Right kidney (tissue), 1 donor: ENCODE data around the gene EFNA2.
"Not testable (repeated sequence)": the region's sequence is repeated elsewhere in the genome, so short reads cannot be mapped to it uniquely, and the experiment has no call there.

Experiments used
- DNase-seq: peaks from one replicate; pipeline ENCODE4 v3.0.0-alpha.2; 2016

EFNA2 gene

DNA sequence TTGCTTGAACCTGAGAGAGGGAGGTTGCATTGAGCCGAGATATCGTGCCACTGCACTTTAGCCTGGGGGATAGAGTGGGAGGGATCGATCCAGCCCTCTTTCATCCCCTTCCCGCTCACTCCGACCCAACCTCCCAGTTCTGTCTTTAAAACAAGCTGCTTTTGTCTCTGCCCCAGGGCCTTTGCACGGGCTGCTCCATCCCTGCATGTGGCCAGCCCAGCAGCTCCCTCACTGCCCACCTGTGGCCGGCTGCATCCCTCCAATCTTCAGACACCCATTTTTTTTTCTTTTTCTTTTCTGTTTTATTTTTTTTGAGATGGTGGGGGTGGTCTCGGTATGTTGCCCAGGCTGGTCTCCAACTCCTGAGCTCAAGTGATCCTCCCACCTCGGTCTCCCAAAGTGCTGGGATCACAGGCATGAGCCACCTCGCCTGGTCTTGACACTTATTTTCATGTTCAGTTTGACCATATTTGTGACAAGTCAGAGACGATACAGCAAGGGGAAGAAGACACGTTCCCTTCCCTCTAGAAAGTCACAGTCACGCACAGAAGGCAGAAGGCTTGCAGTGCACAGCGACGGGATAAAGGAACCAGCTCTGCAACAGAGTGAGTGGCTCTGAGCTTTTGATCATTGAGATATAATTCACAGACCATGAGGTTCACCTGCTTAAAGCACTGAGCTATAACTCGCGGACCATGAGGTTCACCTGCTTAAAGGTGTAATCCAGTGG, 31.8 kb downstream of the EFNA2 start:
- DNase-seq: no peak

DNA sequence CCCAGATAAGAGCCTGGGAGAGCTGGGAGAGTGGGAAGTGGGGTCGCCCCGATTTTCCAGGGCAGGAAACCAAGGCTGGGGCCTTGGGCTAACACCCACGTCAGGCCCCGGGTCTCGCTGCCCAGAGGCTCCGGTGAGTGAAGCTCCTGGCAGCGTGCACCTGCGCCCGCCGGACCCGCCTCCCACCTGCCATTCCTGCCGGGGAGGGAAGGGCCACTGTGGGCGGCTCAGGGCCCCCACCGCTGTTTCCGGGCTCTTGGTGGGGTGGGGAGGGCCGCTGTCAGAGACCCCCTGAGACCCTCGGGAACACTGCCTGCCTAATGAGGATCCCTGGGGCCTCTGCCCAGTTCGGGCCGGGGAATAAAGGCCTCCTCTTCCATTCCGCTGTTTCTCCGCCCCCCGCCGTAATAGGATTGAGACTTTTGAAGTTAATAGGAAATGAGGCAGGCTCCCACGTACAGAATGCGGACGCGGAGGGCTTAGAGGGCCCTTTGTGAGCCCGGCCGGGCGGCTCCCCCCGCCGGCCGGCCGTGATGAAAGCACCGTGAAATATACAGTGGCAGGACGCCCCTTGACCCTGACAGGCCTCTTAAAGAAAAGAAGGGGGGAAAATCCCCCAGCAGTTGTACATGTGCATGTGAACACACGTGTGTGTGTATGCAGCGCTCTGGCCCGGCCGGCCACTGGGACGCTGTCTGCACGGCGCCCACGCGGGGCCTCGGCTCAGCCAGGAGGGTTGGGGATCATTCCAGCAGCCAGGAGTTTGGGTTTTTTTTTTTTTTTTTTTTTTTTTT, 33.2 kb downstream of the EFNA2 start:
- no peak for DNase-seq

DNA sequence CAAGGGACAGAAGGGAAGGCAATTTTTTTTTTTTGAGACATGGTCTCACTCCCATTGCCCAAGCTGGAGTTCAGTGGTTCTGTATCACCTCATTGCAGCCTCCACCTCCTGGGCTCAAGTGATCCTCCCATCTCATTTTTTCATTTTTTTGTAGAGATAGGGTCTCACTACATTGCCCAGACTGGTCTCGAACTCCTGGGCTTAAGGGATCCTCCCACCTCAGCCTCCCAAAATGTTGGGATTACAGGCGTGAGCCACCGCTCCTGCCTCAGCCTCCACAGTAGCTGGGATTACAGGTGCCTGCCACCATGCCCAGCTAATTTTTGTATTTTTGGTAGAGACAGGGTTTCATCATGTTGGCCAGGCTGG, 34.6 kb downstream of the EFNA2 start:
- DNase-seq: not testable (repeated sequence)

DNA sequence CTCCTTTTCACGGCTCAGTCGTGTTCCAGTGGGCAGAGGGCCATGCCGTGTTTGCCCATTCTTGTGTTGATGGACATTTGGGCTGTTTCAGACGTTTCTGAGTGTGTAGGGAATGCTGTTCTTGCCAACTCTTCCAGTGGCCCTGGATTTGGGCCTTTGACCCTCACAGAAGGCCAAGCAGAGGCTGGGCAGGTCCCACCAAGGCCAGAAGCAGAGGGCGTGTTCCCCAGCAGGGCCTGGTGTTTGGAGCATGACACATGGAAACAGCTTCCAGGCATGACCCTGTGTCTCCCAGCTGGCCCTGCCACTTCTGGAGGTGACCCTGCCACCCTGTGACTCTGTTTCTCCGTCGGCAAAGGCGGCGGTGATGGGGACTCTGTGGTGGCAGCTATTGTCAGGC, 35.9 kb downstream of the EFNA2 start:
- DNase-seq: no peak

DNA sequence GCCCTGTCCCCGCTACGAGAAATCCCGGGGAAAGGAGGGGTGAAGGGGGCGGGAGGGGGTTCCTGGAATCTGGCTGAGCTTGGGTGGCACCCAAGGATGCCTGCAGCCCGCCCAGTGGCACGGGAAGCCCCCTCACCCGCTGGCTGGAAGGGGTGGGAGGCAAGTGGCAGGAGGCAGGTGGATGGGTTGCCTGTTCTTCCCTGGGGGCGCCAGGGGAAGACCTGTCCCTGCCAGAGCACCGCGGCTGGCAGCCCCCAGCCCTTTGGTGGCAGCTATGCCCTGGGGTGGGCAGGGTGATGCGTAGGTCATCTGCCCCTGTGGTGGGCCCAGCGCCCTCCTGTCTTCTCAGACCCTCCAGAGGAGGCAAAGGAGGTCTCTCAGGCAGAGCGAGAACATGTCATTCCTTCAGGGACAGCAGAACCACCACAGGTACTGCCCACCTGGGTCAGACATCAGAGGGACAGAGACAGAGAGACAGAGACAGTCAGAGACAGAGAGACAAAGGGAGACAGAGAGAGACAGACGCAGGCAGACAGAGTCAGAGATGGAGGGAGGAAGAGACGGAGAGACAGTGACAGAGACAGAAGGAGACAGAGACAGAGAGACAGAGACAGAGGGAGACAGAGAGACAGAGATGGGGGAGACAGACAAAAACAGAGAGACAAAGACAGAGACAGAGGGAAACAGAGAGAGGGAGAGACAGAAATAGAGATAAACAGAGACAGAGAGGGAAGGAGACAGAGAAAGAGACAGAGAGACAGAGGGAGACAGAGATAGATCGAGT, 36.7 kb downstream of the EFNA2 start:
- no peak for DNase-seq

DNA sequence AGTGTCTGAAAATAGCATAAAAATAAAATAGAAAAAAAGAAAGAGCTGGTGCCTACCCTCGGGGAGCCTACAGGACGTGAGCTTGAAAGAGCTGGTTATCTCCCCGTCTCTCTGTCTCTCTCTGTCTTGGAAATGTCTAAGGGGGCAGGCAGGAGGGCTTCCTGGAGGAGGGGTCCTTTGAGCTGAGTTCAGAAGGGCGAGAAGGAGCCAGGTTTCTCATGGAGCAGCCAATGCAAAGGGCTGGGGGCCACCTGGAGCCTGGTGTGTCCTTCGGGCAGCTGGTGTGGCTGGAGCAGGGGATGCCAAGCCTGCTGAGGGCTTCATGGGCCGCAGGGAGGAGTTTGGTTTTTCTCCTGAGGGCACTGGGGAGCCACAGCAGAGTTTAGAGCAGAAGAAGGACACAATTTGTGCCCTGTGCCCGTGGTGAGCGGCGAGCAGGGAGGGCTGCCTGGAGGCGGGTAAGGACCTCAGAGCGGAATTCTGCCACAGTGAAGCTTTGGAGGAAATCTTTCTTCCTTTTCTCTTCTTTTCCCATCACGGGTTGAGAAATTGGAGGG, 38.7 kb downstream of the EFNA2 start:
- DNase-seq: no peak

DNA sequence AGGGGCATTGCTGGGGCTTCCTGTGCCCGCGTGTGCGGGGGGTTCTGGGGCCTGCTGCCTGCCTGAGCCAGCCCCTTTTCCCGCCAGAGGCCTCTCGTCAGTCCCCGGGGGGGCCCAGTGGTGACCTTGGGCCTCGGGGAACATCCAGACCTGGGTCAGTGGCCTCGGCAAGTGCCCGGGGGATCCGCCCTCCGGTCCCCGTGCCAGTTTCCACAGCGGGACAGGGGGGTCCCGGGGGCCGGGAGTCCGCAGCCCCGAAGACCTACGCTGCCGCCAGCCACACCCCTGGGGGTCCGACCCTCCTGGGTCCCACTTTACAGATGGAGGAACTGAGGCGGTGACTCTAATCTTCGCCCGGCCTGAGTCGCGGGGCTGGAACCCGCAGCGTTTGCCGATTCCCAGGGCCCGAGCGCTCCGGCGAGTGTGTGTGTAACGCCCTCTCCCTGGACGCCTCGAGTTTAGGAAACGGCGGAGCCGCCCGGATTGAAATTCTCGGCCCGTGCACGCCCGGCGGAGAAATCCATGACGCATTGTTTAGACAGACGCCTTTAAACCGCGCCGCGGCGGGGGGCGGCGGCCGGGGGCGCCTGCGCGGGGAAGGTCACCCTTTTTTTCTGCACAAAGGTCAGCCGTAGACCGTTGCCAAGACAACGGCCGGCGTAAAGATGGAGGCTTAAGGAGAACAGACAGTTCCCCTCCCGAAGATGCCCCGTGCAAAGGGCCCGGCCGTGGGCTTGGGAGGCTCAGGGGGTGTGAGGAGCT, 39.3 kb downstream of the EFNA2 start:
- peak; percentile 70 for DNase-seq

DNA sequence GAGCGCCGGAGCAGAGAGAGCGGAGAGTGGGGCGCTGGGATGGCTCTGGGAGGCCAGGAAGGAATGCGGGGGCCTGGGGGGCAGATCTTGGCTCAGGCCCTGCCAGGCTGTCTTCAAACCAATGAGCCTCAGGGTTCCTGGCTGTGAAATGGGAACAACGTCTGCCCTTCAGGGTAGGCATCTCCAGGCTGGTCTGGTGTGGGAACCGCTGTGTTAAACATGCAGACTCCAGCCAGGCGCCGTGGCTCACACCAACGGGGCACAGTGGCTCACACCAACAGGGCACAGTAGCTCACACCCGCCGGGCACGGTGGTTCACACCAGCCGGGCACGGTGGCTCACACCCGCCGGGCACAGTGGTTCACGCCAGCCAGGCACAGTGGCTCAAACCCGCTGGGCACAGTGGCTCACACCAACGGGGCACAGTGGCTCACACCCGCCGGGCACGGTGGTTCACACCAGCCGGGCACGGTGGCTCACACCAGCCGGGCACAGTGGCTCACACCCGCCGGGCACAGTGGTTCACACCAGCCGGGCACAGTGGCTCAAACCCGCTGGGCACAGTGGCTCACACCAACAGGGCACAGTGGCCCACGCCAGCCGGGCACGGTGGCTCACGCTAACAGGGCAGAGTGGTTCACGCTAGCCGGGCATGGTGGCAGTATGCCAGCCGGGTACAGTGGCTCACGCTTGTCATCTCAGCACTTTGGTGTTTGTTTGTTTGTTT, 40.1 kb downstream of the EFNA2 start:
- DNase-seq: no peak

DNA sequence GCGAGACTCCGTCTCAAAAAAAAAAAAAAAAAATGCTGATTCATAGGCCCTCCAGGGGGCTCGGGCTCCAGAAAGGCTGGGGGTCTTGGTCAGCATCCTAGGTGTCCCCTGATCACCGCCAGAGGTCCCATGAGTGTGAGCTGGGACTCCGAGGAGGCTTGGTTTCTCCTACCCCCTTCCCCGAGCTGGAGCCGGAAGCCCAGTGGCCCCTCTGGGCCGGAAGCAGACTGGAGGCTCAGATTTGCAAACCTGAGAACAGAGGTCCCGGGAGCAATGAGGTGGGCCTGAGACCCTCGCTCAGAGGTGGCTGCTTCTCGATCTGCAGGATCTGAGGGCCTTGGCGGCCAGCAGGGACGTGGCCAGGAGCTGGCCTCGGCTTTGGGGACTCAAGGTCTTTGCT, 41.5 kb downstream of the EFNA2 start:
- DNase-seq: no peak

DNA sequence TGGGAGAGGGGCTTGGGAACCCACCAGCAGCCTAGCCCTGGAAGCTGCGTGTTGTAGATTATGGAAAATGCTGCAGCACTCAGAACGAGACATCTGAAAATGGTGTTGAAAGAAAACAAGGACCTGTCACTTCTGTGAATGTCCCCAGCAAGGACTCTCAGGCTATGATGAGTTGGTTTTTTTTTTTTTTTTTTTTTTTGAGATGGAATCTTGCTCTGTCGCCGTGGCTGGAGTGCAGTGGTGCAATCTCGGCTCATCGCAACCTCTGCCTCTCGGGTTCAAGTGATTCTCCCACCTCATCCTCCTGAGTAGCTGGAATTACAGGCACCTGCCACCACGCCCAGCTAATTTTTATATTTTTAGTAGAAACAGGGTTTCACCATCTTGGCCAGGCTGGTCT, 46.5 kb downstream of the EFNA2 start:
- DNase-seq: not testable (repeated sequence)

DNA sequence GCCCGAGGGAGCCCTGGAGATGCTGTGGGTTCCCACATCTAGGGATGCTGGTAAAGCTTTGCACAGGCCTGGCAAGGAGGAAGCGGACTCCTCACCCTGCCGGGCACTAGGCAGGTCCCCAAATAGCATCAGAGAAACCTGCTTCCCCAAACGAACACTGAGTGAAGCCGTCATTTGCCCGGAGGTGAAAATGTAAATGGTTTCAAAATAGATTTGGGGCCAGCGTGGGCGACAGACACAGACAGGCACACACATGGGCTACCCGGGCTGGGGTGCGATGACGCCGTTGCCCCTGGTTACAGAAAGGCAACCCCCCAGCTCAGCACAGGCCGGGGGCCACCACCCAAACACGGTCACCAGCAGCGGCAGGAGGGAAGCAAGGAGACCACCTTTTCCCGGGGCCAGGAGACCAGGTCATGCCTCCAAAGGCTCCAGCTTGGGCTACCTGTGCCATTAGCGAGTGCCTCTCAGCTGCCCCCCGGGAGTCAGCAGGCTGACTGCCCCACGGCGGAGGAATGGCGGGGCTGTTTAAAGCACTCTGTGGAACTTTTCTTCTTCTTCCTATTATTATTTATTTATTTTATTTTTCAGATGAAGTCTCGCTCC, 50.5 kb downstream of the EFNA2 start:
- no peak for DNase-seq

DNA sequence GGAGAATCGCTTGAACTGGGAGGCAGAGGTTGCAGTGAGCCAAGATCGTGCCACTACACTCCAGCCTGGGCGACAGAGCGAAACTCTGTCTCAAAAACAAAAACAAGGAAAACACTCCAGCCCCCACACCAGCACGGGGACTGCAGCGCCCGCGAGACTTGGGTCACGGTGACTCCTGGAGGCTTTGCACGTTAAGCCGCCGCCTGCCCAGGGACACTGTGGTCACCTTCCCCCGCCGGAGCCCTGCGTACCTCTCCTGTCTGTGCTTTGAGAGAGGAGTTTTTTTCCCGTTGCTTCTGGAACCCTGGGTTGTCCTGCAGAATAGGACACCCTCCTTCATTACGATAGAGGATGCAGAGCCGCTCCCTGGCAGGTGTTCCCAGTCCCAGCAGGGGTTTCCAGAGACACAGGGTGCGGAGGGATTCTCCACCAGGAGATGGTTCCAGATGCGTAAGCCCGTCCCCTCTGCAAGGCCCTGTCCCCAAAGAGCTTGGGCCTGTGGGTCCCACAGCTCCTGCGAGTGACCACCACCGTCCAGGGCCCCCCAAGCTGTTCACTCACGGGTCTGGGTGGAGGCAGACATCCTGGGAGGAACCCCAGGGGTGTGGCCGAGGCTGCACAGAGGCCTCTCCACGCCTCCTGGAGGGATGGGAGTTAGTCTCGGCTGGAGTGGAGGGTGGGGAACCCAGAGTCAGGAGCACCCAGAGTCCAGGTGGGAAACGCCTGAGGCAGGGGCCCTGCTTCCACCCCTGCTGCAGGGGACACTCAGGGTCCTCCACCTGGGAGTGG, 55.2 kb downstream of the EFNA2 start:
- no peak for DNase-seq

DNA sequence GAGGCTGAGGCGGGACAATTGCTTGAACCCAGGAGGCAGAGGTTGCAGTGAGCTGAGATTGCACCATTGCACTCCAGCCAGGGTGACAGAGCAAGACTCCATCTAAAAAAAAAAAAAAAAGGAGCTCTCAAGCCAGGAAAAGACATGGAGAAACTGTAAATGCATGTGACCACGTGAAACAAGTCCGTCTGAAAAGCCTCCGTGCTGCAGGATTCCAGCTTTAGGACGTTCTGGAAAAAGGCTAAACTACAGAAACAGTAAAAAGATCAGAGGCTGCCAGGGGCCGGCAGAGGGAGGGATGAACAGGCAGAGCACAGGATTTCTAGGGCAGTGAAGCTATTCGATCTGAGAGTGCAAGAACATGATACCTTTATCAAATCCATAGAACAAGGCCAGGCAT, 57.4 kb downstream of the EFNA2 start:
- no peak for DNase-seq

DNA sequence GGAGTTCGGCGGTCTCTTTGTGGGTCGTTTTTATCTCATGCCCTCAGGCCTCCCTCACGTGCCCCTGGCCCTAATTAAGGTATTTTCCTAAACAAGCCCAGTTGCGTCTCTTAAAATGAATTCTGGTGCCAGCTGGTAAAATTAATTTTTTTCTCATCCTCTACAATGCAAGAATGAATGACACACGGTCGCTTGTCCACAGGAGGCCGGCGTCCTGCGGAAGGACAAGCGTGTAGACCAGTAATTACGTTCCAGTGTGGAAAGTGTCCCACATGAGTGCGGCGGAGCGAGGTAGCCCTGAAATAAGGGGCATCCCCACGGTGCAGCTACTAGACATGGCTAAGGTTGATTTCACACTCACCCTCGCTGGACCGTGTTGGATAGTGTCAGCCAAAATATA, 63.5 kb downstream of the EFNA2 start:
- no peak for DNase-seq

DNA sequence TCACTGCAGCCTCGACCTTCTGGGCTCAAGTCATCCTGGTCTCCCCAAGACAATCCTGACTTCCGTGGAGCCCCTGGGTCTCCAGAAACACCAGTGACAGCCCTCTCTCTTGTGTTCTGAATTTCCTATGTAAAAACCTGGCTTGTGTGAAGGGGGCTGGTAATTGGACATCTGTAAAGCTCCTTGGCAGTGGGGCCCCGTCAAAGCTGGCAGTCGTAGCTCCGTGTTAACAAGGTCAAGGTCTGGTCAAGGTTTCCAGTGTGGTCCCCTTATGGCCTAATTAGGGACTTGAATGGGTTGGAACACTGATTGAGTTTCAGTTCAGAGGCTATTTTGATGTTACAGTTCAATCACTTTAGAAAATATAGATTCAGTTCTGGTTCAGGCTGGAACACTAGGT, 65.2 kb downstream of the EFNA2 start:
- no peak for DNase-seq
